HG03139 (cell line): ENCODE data around the gene PHKA2.

Experiments
- ATAC-seq: cut with Tn5 transposase; IDR thresholded peaks from one replicate; pipeline ENCODE4 v1.9.1; 2021; ENCODE audit not compliant: unreplicated experiment

PHKA2 gene

DNA sequence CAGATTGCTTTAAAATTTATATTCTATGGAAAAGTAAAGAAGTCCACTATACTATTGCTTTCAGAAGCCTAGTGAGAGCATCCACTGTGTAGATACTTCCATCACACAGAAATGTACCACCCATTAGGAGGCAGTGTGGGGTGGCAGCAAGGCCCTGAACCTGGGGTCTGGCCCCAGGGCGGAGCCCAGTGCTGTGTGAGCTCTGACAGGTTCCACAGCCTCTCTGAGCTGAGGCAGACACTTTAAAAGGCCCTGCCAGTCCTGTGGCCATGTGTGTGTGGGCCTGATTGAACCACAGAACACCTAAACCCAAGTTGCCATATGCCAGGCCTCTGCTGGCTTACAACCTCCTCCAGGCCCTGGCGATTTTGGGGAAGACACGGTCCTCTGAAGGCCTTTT, 49.2 kb downstream of the PHKA2 start:
- no peak for ATAC-seq

- ATAC-seq: no peak
These were observed 50.3 kb downstream of the PHKA2 start for GRCh38 chrX:18933617-18934016.

DNA sequence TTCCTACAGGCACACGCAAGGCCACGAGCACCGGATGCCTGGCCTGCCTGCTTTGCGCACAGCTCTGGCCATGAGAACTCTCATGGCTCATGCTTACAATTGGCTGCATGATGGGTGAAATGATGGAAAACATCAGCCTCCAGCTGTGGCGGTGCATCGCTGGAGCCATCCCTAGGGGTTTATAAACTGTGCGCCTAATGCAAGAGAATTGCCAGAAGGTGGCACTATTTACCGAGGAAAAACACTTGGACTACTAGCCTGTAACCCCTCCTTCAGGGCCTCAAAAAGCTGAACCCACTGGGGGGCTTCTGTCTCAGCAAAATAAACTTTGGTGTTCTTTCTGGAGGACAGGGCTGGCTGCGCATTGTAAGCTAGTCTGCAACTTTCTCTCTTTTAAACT, 51.9 kb downstream of the PHKA2 start:
- ATAC-seq: no peak

GRCh38 chrX:18929775-18930174, 54.1 kb downstream of the PHKA2 start:
- ATAC-seq: no peak

DNA sequence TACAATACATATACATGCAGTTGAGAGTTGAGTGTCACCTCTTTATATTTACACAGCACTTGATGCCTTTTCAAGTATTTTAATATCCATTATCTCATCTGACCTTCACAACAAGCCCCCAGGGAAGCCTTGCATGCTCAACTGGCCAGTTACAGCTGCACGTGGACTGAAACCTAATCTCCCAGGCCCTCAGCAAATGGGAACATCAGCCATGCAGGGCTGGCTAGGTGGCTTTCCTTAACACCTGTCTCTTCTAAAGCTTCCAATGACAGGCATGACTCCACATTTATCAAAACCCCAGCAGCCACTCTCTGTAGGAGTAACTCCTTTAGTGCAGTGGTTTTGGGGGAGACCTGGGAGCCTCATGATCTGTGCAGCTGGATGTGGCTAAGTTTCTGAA, 56.4 kb downstream of the PHKA2 start:
- no peak for ATAC-seq

DNA sequence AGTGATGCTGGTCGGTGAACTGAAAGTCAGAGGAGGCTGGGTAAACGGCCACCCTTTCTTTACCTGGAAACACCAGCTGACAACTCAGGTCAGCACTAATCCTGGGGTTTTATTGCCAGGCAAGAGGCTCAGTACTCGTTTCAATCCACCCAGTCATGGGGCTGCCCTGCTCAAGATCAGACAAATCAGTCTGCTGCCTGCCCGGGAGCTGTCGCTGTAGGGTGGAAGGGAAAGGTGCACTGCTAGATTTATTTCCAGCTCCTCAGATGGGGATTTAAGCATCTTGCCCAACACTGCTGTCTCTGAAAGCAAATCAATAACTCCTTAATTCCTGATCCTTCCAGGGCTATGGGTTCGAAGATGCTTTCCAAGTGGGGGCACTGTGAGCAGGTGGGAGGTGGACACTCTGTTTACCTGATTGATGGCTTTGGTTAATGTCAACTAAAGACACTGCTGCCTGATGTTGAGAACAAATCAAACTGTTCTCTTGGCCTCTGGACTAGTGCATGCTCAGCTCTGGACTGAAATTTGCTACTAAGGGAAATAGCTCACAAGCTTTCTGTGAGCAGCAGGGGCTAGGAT, 59.3 kb downstream of the PHKA2 start:
- no peak for ATAC-seq

GRCh38 chrX:18920566-18920965, 63.3 kb downstream of the PHKA2 start:
- no peak for ATAC-seq

DNA sequence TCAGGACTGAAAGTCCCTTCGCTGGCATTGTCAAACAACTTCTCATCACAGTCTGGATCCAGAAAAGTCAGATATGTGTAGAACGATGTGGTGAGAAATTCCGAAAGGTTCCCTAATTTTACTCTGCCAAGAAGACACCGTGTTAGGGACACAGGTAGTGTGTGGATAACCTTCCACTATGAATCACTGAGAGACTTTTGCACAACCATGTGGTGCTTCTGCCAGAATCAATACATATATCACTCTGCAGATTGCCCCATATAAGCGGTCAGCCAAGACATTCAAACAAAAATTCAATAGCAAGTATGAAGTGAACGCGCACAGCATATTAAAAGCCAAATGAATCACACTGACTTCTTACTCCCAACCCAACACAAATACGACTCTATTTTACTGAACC, 63.8 kb downstream of the PHKA2 start:
- ATAC-seq: no peak

GRCh38 chrX:18917831-18918230, 66.1 kb downstream of the PHKA2 start:
- ATAC-seq: no peak

- no peak for ATAC-seq
These were observed 77.6 kb downstream of the PHKA2 start for GRCh38 chrX:18906286-18906685.

GRCh38 chrX:18900401-18900976, 83.4 kb downstream of the PHKA2 start:
- ATAC-seq: no peak

- no peak for ATAC-seq
These were observed 84.0 kb downstream of the PHKA2 start for GRCh38 chrX:18899796-18900380.

- ATAC-seq: no peak
These were observed 85.4 kb downstream of the PHKA2 start for GRCh38 chrX:18898492-18898891.

- ATAC-seq: no peak
These were observed 85.8 kb downstream of the PHKA2 start for GRCh38 chrX:18898091-18898490.

- ATAC-seq: no peak
These were observed 86.3 kb downstream of the PHKA2 start for GRCh38 chrX:18897611-18898010.

DNA sequence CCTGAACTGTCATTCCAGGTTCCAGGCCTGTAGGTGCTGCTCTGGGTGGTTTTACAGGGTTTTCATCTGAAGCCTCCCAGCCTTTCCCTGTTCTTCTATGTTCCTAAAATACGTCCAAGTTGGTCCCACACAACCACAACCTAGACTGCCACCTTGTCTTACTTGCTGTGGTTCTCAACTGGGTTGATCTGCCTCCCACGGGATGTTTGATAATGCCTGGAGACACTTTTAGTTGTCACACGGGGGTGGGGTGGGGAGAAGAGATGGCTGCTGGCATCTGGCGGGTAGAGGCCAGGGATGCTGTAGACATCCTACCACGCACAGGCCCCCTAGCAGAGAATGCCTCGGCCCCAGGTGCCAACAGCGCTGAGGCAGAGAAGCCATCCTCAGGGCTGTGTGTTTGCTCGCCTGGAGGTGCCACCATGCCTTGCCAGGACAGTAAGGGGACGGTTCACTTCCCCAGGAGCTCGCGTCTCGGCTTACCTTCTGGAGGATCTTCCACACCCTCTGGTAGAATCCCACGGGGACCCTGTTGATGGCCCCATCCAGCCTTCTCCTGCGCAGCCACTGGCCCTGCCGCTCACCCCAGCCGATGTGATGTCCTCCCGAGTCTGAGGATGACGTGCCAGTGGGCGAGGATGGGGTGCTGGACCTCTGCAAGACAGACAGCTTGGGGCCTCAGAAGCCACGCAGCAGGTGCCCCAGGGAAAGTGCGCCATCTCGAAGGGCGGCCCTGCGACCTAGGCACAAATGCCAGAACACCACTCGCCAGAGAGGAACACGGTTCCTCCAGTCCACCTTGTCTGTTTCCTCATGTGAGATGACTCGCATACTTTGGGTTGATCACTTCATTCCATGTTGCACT, 87.0 kb downstream of the PHKA2 start:
- ATAC-seq: no peak

- no peak for ATAC-seq
These were observed 88.5 kb downstream of the PHKA2 start for GRCh38 chrX:18895189-18895951.

DNA sequence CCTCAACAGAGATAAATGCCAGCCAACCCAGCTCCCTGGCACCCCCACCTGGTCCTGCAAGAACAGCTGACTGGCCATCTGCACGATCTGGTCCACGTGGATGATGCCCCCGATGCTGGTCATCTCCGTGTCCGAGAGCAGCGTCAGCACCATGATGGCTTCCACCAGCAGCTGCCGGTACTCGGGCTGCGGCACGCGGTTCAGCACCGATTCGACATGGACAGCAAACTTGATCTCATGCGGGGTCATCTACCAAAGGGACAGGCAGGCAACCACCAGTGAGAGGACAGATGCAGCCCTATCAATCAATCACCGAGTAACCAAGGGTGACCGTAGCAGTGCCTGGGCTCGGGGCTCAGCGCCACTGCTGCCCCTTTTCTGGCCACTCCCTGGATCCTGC, 89.8 kb downstream of the PHKA2 start:
- no peak for ATAC-seq

DNA sequence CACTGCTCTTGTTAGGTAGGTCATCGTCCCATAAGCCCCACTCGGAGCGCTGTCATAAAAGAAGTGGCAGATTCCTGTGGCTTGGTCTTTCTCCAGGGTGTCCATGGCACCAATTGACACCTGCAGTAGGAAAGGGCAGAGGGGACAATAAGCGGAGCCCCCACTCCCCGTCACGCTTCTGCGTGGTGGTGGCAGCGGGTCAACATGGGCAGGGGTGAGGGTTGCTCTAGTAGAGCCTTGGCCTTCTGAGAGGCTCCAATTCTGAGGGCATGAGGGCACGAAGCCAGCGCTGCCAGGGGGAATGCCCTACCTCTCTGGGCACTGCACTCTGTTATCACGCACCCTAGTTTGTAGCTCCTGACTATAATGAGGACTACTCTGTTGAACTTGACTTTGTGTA, 90.4 kb downstream of the PHKA2 start:
- no peak for ATAC-seq

GRCh38 chrX:18892899-18893298, 91.0 kb downstream of the PHKA2 start:
- ATAC-seq: no peak

DNA sequence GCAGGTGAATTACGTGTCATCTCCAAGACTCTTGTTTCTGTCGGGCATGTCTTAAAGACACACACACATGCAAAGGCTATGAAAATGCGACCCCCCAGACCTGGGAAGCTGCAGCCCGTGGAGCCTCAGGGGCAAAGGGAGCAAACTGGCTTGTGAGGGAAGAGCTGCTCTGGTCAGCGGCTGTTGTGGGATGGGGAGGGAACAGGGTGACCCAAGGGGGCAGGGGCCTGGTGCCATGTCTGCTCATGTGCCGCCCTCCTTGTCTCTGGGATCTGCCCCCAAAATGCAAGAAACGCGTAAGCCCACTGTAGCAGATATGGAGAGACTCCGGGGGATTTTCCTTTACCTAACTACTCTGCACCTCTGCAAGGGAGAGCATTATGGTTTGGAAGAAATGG, 92.4 kb downstream of the PHKA2 start:
- ATAC-seq: no peak
